AG09319 (cell line): ENCODE measurements around the gene LRRC40.
A peak's percentile ranks its signal among the peaks of the same experiment; 100 is the strongest.

Source experiments
- DNase-seq: peaks from one replicate; pipeline ENCODE4 v3.0.0-alpha.2; 2010; ENCODE audit warnings: low read depth; ENCODE audit errors: extremely low read depth
- TF ChIP-seq, protein P1 (sequence below): IDR thresholded peaks from 2 replicates; pipeline ENCODE4 v1.5.1; 2011; ENCODE audit warnings: low read depth, mild to moderate bottlenecking, inconsistent platforms, low read length, moderate library complexity

Gene LRRC40

DNA sequence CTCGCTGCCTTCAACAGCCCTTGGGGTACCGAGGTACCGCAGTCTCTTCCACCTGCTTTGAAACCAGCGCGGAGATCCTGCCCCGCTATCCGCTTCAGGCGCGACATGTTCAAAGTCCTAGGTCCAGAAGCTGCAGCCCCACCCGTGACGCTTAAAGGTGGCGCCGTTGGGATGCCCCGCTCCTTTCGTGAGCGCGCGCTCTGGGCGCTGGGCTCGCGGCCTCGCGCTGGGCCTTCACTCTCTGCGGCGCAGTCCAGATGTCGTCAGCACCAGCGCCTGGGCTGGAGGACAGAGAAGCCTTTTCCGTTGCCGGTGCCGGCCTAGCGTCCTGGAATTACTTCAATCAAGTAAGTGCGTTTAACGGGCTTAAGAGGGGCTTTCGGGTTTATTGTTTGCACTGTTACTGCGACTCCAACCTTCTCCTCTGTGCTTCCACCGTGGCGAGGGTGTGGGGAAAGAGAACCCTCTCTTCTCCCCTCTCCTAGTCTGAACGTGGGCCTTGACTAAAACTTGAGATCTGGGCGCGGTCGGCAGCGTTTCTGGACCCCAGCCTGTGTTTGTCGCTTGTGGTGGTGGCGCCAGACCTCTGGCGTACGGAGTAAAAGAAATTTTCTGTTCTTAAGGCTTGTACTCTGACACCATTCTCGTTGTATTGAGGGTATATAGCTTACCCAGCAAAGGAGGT lies at the start of gene LRRC40:
LRRC40 (minus strand) TSS at position 146 of the 685 bp plus-strand sequence; CDS start at position 107, 39 bp downstream.
- TF ChIP-seq, protein P1, sequence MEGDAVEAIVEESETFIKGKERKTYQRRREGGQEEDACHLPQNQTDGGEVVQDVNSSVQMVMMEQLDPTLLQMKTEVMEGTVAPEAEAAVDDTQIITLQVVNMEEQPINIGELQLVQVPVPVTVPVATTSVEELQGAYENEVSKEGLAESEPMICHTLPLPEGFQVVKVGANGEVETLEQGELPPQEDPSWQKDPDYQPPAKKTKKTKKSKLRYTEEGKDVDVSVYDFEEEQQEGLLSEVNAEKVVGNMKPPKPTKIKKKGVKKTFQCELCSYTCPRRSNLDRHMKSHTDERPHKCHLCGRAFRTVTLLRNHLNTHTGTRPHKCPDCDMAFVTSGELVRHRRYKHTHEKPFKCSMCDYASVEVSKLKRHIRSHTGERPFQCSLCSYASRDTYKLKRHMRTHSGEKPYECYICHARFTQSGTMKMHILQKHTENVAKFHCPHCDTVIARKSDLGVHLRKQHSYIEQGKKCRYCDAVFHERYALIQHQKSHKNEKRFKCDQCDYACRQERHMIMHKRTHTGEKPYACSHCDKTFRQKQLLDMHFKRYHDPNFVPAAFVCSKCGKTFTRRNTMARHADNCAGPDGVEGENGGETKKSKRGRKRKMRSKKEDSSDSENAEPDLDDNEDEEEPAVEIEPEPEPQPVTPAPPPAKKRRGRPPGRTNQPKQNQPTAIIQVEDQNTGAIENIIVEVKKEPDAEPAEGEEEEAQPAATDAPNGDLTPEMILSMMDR, result no peak; the same call in 1 of the 2 replicates
- peak; percentile 79 for DNase-seq

GRCh38 chr1:70248729-70249128 lies 43.4 kb upstream of the LRRC40 start:
- TF ChIP-seq, protein P1, result no peak
- no peak for DNase-seq

- TF ChIP-seq, protein P1, result no peak
- no peak for DNase-seq
Observed at GRCh38 chr1:70247768-70248167, 42.4 kb upstream of the LRRC40 start.

GRCh38 chr1:70247122-70247521 lies 41.7 kb upstream of the LRRC40 start:
- no peak for DNase-seq
- TF ChIP-seq, protein P1, result no peak

DNA sequence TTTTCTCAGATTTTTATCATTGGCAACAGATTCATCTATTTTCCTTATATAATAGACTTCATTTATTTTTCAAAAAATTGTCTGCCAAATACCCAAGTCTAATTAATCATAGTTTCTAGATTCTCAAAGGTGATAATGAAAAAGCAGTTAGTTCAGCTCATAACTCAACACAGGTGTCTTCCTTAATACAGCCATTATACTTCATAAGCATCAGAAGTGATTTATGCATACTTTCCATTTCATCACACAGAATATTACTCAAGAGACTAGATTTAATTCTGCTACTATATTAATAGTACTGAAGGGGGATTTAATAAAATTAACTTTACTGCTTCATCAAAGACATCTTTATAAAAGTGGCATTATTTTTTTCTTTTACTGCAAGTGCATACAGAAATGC lies 34.6 kb upstream of the LRRC40 start:
- TF ChIP-seq, protein P1, result no peak
- DNase-seq, result no peak

GRCh38 chr1:70234733-70235132 lies 29.4 kb upstream of the LRRC40 start:
- TF ChIP-seq, protein P1, result no peak
- DNase-seq, result no peak

GRCh38 chr1:70231475-70231874 lies 26.1 kb upstream of the LRRC40 start:
- DNase-seq, result no peak
- TF ChIP-seq, protein P1, result no peak
